Dedifferentiated amniotic fluid mesenchymal stem cell (primary cell): ENCODE measurements around the gene JUND.

Experiments
- DNase-seq: peaks from one replicate; pipeline ENCODE4 v3.0.0-alpha.2; 2016; ENCODE audit errors: extremely low spot score

JUND gene

DNA sequence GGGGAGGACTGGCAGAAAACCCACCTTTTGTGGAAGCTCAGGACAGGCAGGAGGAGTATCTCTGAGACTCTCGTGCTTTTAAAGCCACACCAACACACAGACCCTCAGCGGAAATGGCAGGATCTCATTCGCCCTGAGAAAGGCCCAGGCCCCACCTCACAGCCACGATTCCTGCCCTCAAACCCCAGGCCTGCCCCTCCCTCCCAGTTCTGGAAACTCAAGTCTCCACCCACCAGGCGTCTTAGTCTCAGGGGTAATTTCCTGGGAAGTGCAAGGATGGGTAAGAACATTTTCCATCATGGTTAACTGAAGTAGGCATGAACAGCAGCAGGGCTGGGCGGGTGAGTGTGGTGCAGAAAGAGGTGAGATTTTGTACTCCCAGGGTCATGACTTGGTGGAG is 47.2 kb downstream of the JUND start:
- DNase-seq = no peak

DNA sequence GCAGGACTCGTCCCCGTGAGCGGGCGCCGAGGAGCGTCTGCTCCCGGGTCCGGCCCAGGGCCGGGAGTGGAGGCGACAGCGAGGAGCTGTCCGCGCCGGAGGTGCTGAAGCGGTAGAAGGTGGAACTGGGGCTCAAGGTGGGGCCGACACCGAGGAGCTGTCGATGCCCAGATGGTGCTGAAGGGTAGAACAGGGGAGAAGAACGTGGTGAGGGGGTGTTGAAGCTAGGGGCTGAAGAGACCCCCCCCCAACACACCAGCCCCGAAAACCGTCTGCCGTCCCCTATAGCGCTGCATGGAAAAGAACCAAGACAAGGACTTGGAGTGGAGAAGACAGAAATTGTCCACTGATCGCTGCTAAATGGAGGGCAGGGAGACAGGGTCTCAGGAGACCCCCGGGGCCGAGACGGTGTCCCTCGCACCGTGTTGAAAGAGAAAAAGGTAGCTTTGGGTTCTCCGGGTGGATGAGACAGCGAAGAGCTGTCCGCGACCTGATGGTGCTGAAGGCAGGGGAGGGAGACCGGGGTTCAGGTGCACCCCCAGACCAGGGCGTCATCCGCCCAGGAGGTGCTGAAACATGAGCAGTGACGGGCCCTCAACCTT is 48.1 kb downstream of the JUND start:
- no peak for DNase-seq

GRCh38 chr19:18232540-18233223 is 48.7 kb downstream of the JUND start:
- DNase-seq = no peak

DNA sequence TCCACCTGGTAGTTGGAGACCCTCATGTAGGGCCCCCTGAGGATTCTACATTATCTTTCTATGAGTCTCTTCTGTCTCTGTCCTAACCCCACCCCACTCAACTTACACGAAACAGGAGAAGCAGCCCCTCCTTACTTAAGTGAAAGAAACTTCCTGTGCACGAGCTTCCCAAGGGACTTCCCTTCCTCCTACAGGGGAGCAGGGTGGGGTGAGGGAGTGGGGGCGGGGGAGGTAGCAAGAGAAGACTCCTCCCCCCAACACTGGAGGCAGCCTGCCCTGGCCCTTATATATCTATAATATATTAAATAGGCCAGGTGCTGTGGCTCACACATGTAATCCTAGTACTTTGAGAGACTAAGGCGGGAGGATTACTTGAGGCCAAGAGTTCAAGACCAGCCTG is 49.6 kb downstream of the JUND start:
- DNase-seq = no peak

GRCh38 chr19:18230941-18231734 is 50.3 kb downstream of the JUND start:
- no peak for DNase-seq

DNA sequence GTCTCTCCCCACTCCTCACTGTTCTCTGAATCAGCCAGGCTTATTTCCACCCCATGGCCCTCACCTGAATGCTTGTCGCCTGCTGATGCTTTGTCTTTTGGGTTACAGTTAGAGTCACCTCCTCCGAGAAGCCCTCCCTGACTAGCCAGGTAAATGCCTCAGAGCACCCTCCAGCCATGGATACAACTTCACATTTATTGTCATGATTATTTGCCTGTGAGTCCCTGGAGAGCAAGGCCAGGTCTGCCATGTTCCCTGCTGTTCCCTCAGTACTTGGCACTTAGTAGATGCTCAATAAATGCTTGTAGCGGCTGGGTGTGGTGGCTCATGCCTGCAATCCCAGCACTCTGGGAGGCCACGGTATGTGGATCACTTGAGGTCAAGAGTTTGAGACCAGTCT is 51.5 kb downstream of the JUND start:
- DNase-seq = no peak
